Astrocyte (in vitro differentiated cells and primary cell): Measurements from ENCODE around the gene VAT1L. TPM values are rescaled to one million over a fixed set of nuclear protein-coding genes. Genes with fewer than 3 reads are reported as not detected.

Source experiments
- DNase-seq: peaks from one replicate; pipeline ENCODE4 v3.0.0-alpha.2; 2010; ENCODE audit warnings: low read depth
- FAIRE-seq: peaks from 2 replicates; lab custom pipeline; 2011; peaks lifted over from hg19 to GRCh38; lab: Jason Lieb, UNC
- H2AFZ ChIP-seq: 2 replicates; pipeline ENCODE4 v1.6.0; 2012; ENCODE audit warnings: low read depth, low read length, inconsistent platforms
- H3K27ac ChIP-seq: 2 replicates; pipeline ENCODE4 v1.5.1; 2011; ENCODE audit warnings: low read depth, low read length, inconsistent platforms
- H3K27me3 ChIP-seq: 2 replicates; pipeline ENCODE4 v1.6.0; 2011; ENCODE audit warnings: low read length, inconsistent platforms; ENCODE audit not compliant: insufficient read depth
- H3K36me3 ChIP-seq: 2 replicates; pipeline ENCODE4 v1.5.1; 2011; ENCODE audit warnings: low read length, inconsistent platforms; ENCODE audit not compliant: insufficient read depth
- H3K4me1 ChIP-seq: 2 replicates; pipeline ENCODE4 v1.5.1; 2011; ENCODE audit warnings: low read length, inconsistent platforms; ENCODE audit not compliant: insufficient read depth
- H3K4me2 ChIP-seq: 2 replicates; pipeline ENCODE4 v1.6.0; 2012; ENCODE audit warnings: low read length, inconsistent platforms
- H3K4me3 ChIP-seq: 2 replicates; pipeline ENCODE4 v1.5.1; 2011; ENCODE audit warnings: low read depth, mild to moderate bottlenecking, low read length, inconsistent platforms; ENCODE audit not compliant: insufficient read depth
- H3K79me2 ChIP-seq: 2 replicates; pipeline ENCODE4 v1.6.0; 2012; ENCODE audit warnings: mild to moderate bottlenecking, low read length, inconsistent platforms; ENCODE audit not compliant: insufficient read depth
- H3K9ac ChIP-seq: 2 replicates; pipeline ENCODE4 v1.6.0; 2012; ENCODE audit warnings: mild to moderate bottlenecking, low read length, inconsistent platforms
- H3K9me3 ChIP-seq: 2 replicates; pipeline ENCODE4 v1.5.1; 2012; ENCODE audit warnings: low read depth, mild to moderate bottlenecking, low read length, inconsistent platforms; ENCODE audit not compliant: insufficient read depth
- H4K20me1 ChIP-seq: 2 replicates; pipeline ENCODE4 v1.6.0; 2012; ENCODE audit warnings: low read length, inconsistent platforms; ENCODE audit not compliant: insufficient read depth
- H3K27ac Mint-ChIP-seq: one replicate; pipeline ENCODE4 v1.8.0; 2021; ENCODE audit warnings: mild to moderate bottlenecking, mixed read lengths; ENCODE audit not compliant: unreplicated experiment
- H3K27me3 Mint-ChIP-seq: one replicate; pipeline ENCODE4 v1.8.0; 2021; ENCODE audit warnings: low read depth, mixed read lengths; ENCODE audit not compliant: unreplicated experiment
- H3K36me3 Mint-ChIP-seq: one replicate; pipeline ENCODE4 v1.8.0; 2021; ENCODE audit warnings: low read depth, mixed read lengths; ENCODE audit not compliant: unreplicated experiment
- H3K4me1 Mint-ChIP-seq: one replicate; pipeline ENCODE4 v1.8.0; 2021; ENCODE audit warnings: low read depth, mixed read lengths; ENCODE audit not compliant: unreplicated experiment
- H3K4me3 Mint-ChIP-seq: one replicate; pipeline ENCODE4 v1.8.0; 2021; ENCODE audit warnings: mild to moderate bottlenecking, moderate library complexity, mixed read lengths; ENCODE audit not compliant: unreplicated experiment
- H3K9me3 Mint-ChIP-seq: one replicate; pipeline ENCODE4 v1.8.0; 2021; ENCODE audit warnings: mild to moderate bottlenecking, mixed read lengths; ENCODE audit not compliant: unreplicated experiment
- EZH2 ChIP-seq: IDR thresholded peaks from 2 replicates; pipeline ENCODE4 v1.6.1; 2012; ENCODE audit warnings: mild to moderate bottlenecking, low read length, inconsistent platforms; ENCODE audit not compliant: insufficient read depth
- total RNA-seq: library from RNA; stranded (reverse); gene quantifications from 2 replicates; pipeline ENCODE4 v1.2.1, GENCODE V29; 2021
- TF ChIP-seq, protein P1 (sequence below): IDR thresholded peaks from 2 replicates; pipeline ENCODE4 v1.5.1; 2011; ENCODE audit warnings: low read depth, mild to moderate bottlenecking, inconsistent platforms, low read length, moderate library complexity; ENCODE audit not compliant: insufficient read depth

Gene VAT1L
- total RNA-seq, 1 donor from 2014 or later, result 3.3 TPM

GRCh38 chr16:77917971-77918370 is 129.6 kb downstream of the VAT1L start:
- H3K4me2 ChIP-seq, result no peak overlapping the region
- no peaks in the 10 kb centered on the region for H3K79me2 ChIP-seq
- H2AFZ ChIP-seq, result no peak overlapping the region
- DNase-seq (no peak), FAIRE-seq (no peak)
- H3K4me1 Mint-ChIP-seq, result no peaks in the 10 kb centered on the region
- peaks cover 3% of the 10 kb centered on the region for H4K20me1 ChIP-seq
- H3K36me3 ChIP-seq, result no peaks in the 10 kb centered on the region
- H3K4me3 Mint-ChIP-seq, result no peak overlapping the region
- TF ChIP-seq, protein P1, sequence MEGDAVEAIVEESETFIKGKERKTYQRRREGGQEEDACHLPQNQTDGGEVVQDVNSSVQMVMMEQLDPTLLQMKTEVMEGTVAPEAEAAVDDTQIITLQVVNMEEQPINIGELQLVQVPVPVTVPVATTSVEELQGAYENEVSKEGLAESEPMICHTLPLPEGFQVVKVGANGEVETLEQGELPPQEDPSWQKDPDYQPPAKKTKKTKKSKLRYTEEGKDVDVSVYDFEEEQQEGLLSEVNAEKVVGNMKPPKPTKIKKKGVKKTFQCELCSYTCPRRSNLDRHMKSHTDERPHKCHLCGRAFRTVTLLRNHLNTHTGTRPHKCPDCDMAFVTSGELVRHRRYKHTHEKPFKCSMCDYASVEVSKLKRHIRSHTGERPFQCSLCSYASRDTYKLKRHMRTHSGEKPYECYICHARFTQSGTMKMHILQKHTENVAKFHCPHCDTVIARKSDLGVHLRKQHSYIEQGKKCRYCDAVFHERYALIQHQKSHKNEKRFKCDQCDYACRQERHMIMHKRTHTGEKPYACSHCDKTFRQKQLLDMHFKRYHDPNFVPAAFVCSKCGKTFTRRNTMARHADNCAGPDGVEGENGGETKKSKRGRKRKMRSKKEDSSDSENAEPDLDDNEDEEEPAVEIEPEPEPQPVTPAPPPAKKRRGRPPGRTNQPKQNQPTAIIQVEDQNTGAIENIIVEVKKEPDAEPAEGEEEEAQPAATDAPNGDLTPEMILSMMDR, result no peak
- TF ChIP-seq EZH2, result no peak
- no peak overlapping the region for H3K27ac Mint-ChIP-seq
- H3K27me3 Mint-ChIP-seq, result peaks cover 5% of the 10 kb centered on the region
- no peak overlapping the region for H3K9ac ChIP-seq
- no peaks in the 10 kb centered on the region for H3K9me3 ChIP-seq
- H3K4me1 ChIP-seq, result peaks cover 12% of the 10 kb centered on the region
- H3K27ac ChIP-seq, result no peak overlapping the region
- H3K27me3 ChIP-seq, result no peaks in the 10 kb centered on the region
- H3K36me3 Mint-ChIP-seq, result no peaks in the 10 kb centered on the region
- H3K9me3 Mint-ChIP-seq, result no peaks in the 10 kb centered on the region
- H3K4me3 ChIP-seq, result no peak overlapping the region

GRCh38 chr16:77918809-77919707 is 130.7 kb downstream of the VAT1L start:
- H3K27ac Mint-ChIP-seq, result no peak overlapping the region
- H3K36me3 Mint-ChIP-seq, result no peaks in the 10 kb centered on the region
- H3K4me1 Mint-ChIP-seq, result peaks cover 2% of the 10 kb centered on the region

More at GRCh38 chr16:77918809-77919707, 130.7 kb downstream of the VAT1L start:
- Histone ChIP-seq H3K79me2 (no peaks in the 10 kb centered on the region), H3K27ac (no peak overlapping the region), H4K20me1 (peaks cover 3% of the 10 kb centered on the region), H3K4me1 (peaks cover 15% of the 10 kb centered on the region), H3K9ac (no peak overlapping the region), H2AFZ (no peak overlapping the region), H3K36me3 (no peaks in the 10 kb centered on the region), H3K4me2 (peak overlapping the region; percentile 48), H3K4me3 (no peak overlapping the region), H3K9me3 (no peaks in the 10 kb centered on the region), H3K27me3 (no peaks in the 10 kb centered on the region)
- TF ChIP-seq EZH2, result no peak
- TF ChIP-seq, protein P1, result no peak
- H3K4me3 Mint-ChIP-seq, result no peak overlapping the region
- H3K27me3 Mint-ChIP-seq, result peaks cover 10% of the 10 kb centered on the region
- FAIRE-seq (no peak), DNase-seq (peak; percentile 86)
- no peaks in the 10 kb centered on the region for H3K9me3 Mint-ChIP-seq
